ENCODE results near the gene RNF141.

The RNF141 gene

GRCh38 chr11:10528121-10528520, 12.9 kb downstream of the RNF141 start:
- TF ChIP-seq ZNF8 (CRISPR knock-in tag; IDR thresholded peaks at IDR 0.05) (no peak), BACH2 (CRISPR knock-in tag; IDR thresholded peaks at IDR 0.05; ENCODE audit: borderline replicate concordance) (no peak), ZFP30 (CRISPR knock-in tag; IDR thresholded peaks at IDR 0.05) (no peak), TOX (CRISPR knock-in tag; IDR thresholded peaks at IDR 0.05; ENCODE audit: borderline replicate concordance) (no peak), ISL1 (CRISPR knock-in tag; IDR thresholded peaks at IDR 0.05) (no peak), CREB5 (CRISPR knock-in tag; IDR thresholded peaks at IDR 0.05; ENCODE audit: low read depth) (no peak), OSR1 (CRISPR knock-in tag; IDR thresholded peaks at IDR 0.05) (no peak), ESRRG (CRISPR knock-in tag; IDR thresholded peaks at IDR 0.05) (no peak), PPARA (CRISPR knock-in tag; IDR thresholded peaks at IDR 0.05; ENCODE audit: borderline replicate concordance) (no peak), ZNF565 (CRISPR knock-in tag; conservative IDR thresholded peaks at IDR 0.05; ENCODE audit: low read depth) (no peak), SNAI2 (CRISPR knock-in tag; IDR thresholded peaks at IDR 0.05) (no peak), ZC3H10 (CRISPR knock-in tag; IDR thresholded peaks at IDR 0.05) (no peak)
- TF ChIP-seq, protein P1, sequence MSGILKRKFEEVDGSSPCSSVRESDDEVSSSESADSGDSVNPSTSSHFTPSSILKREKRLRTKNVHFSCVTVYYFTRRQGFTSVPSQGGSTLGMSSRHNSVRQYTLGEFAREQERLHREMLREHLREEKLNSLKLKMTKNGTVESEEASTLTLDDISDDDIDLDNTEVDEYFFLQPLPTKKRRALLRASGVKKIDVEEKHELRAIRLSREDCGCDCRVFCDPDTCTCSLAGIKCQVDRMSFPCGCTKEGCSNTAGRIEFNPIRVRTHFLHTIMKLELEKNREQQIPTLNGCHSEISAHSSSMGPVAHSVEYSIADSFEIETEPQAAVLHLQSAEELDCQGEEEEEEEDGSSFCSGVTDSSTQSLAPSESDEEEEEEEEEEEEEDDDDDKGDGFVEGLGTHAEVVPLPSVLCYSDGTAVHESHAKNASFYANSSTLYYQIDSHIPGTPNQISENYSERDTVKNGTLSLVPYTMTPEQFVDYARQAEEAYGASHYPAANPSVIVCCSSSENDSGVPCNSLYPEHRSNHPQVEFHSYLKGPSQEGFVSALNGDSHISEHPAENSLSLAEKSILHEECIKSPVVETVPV (CRISPR knock-in tag; IDR thresholded peaks at IDR 0.05) = no peak
- ATAC-seq = no peak

- peak; percentile 45 for ATAC-seq
These were observed 13.7 kb downstream of the RNF141 start for GRCh38 chr11:10526974-10527918.

More at GRCh38 chr11:10526974-10527918, 13.7 kb downstream of the RNF141 start:
- TF ChIP-seq, protein P2, sequence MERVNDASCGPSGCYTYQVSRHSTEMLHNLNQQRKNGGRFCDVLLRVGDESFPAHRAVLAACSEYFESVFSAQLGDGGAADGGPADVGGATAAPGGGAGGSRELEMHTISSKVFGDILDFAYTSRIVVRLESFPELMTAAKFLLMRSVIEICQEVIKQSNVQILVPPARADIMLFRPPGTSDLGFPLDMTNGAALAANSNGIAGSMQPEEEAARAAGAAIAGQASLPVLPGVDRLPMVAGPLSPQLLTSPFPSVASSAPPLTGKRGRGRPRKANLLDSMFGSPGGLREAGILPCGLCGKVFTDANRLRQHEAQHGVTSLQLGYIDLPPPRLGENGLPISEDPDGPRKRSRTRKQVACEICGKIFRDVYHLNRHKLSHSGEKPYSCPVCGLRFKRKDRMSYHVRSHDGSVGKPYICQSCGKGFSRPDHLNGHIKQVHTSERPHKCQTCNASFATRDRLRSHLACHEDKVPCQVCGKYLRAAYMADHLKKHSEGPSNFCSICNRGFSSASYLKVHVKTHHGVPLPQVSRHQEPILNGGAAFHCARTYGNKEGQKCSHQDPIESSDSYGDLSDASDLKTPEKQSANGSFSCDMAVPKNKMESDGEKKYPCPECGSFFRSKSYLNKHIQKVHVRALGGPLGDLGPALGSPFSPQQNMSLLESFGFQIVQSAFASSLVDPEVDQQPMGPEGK (CRISPR knock-in tag; IDR thresholded peaks at IDR 0.05; ENCODE audit: borderline replicate concordance) = no peak
- TF ChIP-seq ZNF8 (CRISPR knock-in tag; IDR thresholded peaks at IDR 0.05) = no peak
- no peak for TF ChIP-seq BACH2 (CRISPR knock-in tag; IDR thresholded peaks at IDR 0.05; ENCODE audit: borderline replicate concordance)
- TF ChIP-seq ZNF565 (CRISPR knock-in tag; conservative IDR thresholded peaks at IDR 0.05; ENCODE audit: low read depth) = no peak
- TF ChIP-seq ARNTL (CRISPR knock-in tag; IDR thresholded peaks at IDR 0.05; ENCODE audit: borderline replicate concordance, low read depth) = no peak
- TF ChIP-seq ESRRG (CRISPR knock-in tag; IDR thresholded peaks at IDR 0.05) = no peak
- TF ChIP-seq POU6F1 (CRISPR knock-in tag; IDR thresholded peaks at IDR 0.05; ENCODE audit: borderline replicate concordance, low read depth) = no peak
- no peak for TF ChIP-seq GLIS3 (CRISPR knock-in tag; IDR thresholded peaks at IDR 0.05)
- TF ChIP-seq ZFP30 (CRISPR knock-in tag; IDR thresholded peaks at IDR 0.05) = no peak
- no peak for TF ChIP-seq CREB5 (CRISPR knock-in tag; IDR thresholded peaks at IDR 0.05; ENCODE audit: low read depth)
- TF ChIP-seq ZNF70 (CRISPR knock-in tag; IDR thresholded peaks at IDR 0.05) = no peak
- TF ChIP-seq, protein P1 (CRISPR knock-in tag; IDR thresholded peaks at IDR 0.05) = no peak
- no peak for TF ChIP-seq CSDC2 (CRISPR knock-in tag; IDR thresholded peaks at IDR 0.05)
- TF ChIP-seq SNAI2 (CRISPR knock-in tag; IDR thresholded peaks at IDR 0.05) = no peak
- no peak for TF ChIP-seq ZC3H10 (CRISPR knock-in tag; IDR thresholded peaks at IDR 0.05)
- no peak for TF ChIP-seq ZFP3 (CRISPR knock-in tag; IDR thresholded peaks at IDR 0.05)
- no peak for TF ChIP-seq TCF4 (CRISPR knock-in tag; IDR thresholded peaks at IDR 0.05; ENCODE audit: borderline replicate concordance)
